Endothelial cell of umbilical vein (primary cell): ENCODE measurements around the gene RPS14. TPM values are rescaled to one million over a fixed set of nuclear protein-coding genes. Genes with fewer than 3 reads are reported as not detected.
A peak's percentile ranks its signal among the peaks of the same experiment; 100 is the strongest.

Source experiments
- BruUV-seq: library from RNA; stranded (reverse); fragments of 400-500 nt; replicated peaks from 2 replicates; lab custom pipeline; 2021; lab: Mats Ljungman, UMichigan
- CTCF ChIA-PET: fragments of 300-600, 350-600 bp; sonication (Branson Sonifier 250); formaldehyde crosslinking; loops from one replicate; lab custom pipeline; 2021; ENCODE audit warnings: antibody characterized with exemption, inconsistent platforms; lab: Charles Lee
- POLR2A ChIA-PET: fragments of 300-600, 350-600 bp; sonication (Branson Sonifier 250); formaldehyde crosslinking; loops from one replicate; lab custom pipeline; 2021; ENCODE audit warnings: antibody characterized with exemption, inconsistent platforms; lab: Charles Lee
- DNase-seq: peaks from one replicate; pipeline ENCODE4 v3.0.0-alpha.2; 2011; ENCODE audit warnings: low read depth, low spot score
- FAIRE-seq: peaks from 2 replicates; lab custom pipeline; 2011; peaks lifted over from hg19 to GRCh38; lab: Jason Lieb, UNC
- H2AFZ ChIP-seq: 2 replicates; pipeline ENCODE4 v1.6.0; 2012; ENCODE audit warnings: low read depth, low read length, control low read depth, inconsistent platforms
- H3K27ac ChIP-seq: 2 replicates; pipeline ENCODE4 v1.5.1; 2011; ENCODE audit warnings: low read depth, mild to moderate bottlenecking, control low read depth, low read length, moderate library complexity; ENCODE audit not compliant: insufficient read depth
- H3K27me3 ChIP-seq, 2 experiments: 2 replicates each; pipeline versions ENCODE4 v1.6.0 to v1.6.1; 2011; ENCODE audit warnings: low read length in 2 of 2, mixed read lengths in 1 of 2; ENCODE audit not compliant: control insufficient read depth in 2 of 2, insufficient read depth in 2 of 2
- H3K36me3 ChIP-seq, 2 experiments: 2 replicates in 1 of 2; 3 replicates in 1 of 2; pipeline ENCODE4 v1.5.1; 2011; ENCODE audit warnings: low read length in 2 of 2, mild to moderate bottlenecking in 1 of 2, moderate library complexity in 1 of 2; ENCODE audit not compliant: control insufficient read depth in 2 of 2, insufficient read depth in 2 of 2; ENCODE audit errors: extremely low read depth in 1 of 2
- H3K4me1 ChIP-seq: 3 replicates; pipeline ENCODE4 v1.5.1; 2011; ENCODE audit warnings: mild to moderate bottlenecking, low read length; ENCODE audit not compliant: control insufficient read depth, insufficient read depth; ENCODE audit errors: extremely low read depth
- H3K4me2 ChIP-seq: 2 replicates; pipeline ENCODE4 v1.6.1; 2011; ENCODE audit warnings: low read length, control low read depth, mixed read lengths; ENCODE audit not compliant: insufficient read depth
- H3K4me3 ChIP-seq, 3 experiments: fragments of 200-600 bp in 1 of 3; sonication (generic), shearing (Covaris generic) in 1 of 3; replicated peaks in 1 of 3; 2 replicates each; pipeline ENCODE4 v1.5.1; 2011 to 2016; ENCODE audit warnings: control low read depth in 3 of 3, low read length in 3 of 3, mild to moderate bottlenecking in 2 of 3, inconsistent platforms in 1 of 3, low read depth in 1 of 3, moderate library complexity in 1 of 3; ENCODE audit not compliant: insufficient read depth in 1 of 3
- H3K79me2 ChIP-seq: 2 replicates; pipeline ENCODE4 v1.6.0; 2012; ENCODE audit warnings: low read length, inconsistent platforms; ENCODE audit not compliant: control insufficient read depth, insufficient read depth
- H3K9ac ChIP-seq: replicated peaks from 2 replicates; pipeline ENCODE3; 2011; ENCODE audit warnings: low read length, control low read depth; ENCODE audit not compliant: insufficient read depth; ENCODE audit errors: extremely low read depth
- H3K9me1 ChIP-seq: replicated peaks from 3 replicates; pipeline ENCODE4 v1.6.0; 2011; ENCODE audit warnings: mild to moderate bottlenecking, low read length; ENCODE audit not compliant: control insufficient read depth, insufficient read depth; ENCODE audit errors: extremely low read depth
- H3K9me3 ChIP-seq: replicated peaks from 2 replicates; pipeline ENCODE4 v1.5.1; 2012; ENCODE audit warnings: low read length, inconsistent platforms; ENCODE audit not compliant: control insufficient read depth, insufficient read depth
- H4K20me1 ChIP-seq: replicated peaks from 2 replicates; pipeline ENCODE3; 2011; ENCODE audit warnings: mild to moderate bottlenecking, low read length; ENCODE audit not compliant: control insufficient read depth, insufficient read depth; ENCODE audit errors: extremely low read depth
- EZH2 ChIP-seq: IDR thresholded peaks from 2 replicates; pipeline ENCODE4 v1.6.1; 2012; ENCODE audit warnings: borderline replicate concordance, low read depth, mild to moderate bottlenecking, moderate library complexity, low read length, inconsistent platforms; ENCODE audit not compliant: severe bottlenecking
- FOS ChIP-seq: IDR thresholded peaks from 2 replicates; pipeline ENCODE4 v1.6.1; 2011; ENCODE audit warnings: mild to moderate bottlenecking, low read length, moderate library complexity, borderline replicate concordance; ENCODE audit not compliant: insufficient read depth
- GATA2 ChIP-seq: IDR thresholded peaks from 2 replicates; pipeline ENCODE4 v1.7.0; 2011; ENCODE audit warnings: low read depth, mild to moderate bottlenecking, moderate library complexity, mixed read lengths, low read length; ENCODE audit not compliant: insufficient read length, insufficient read depth
- JUN ChIP-seq: IDR thresholded peaks from 2 replicates; pipeline ENCODE4 v1.6.1; 2011; ENCODE audit warnings: borderline replicate concordance, low read depth; ENCODE audit not compliant: insufficient read length, insufficient read depth
- MYC ChIP-seq: IDR thresholded peaks from one replicate; pipeline ENCODE4 v1.6.1; 2011; ENCODE audit warnings: mild to moderate bottlenecking, low read depth, low read length
- POLR2A ChIP-seq: IDR thresholded peaks from 2 replicates; pipeline ENCODE4 v1.6.1; 2012; ENCODE audit warnings: low read depth, mild to moderate bottlenecking, control low read depth, low read length
- POLR2AphosphoS5 ChIP-seq: IDR thresholded peaks from 2 replicates; pipeline ENCODE4 v1.6.1; 2012; ENCODE audit warnings: low read depth, mild to moderate bottlenecking, control low read depth, low read length, moderate library complexity; ENCODE audit not compliant: insufficient read depth
- dilution Hi-C: fragments of 300-500 bp; cut with MboI; formaldehyde crosslinking; loops from one replicate; pipeline ENCODE4 v1.15.0; 2019; ENCODE audit warnings: low sequenced_read_pairs; ENCODE audit not compliant: extremely low pct_ligation_motif_present
- intact Hi-C: fragments of 100-400 bp; cut with micrococcal nuclease; formaldehyde crosslinking; loops from one replicate; pipeline ENCODE4 v1.10.0; 2022
- polyA plus RNA-seq, 4 experiments: library from polyadenylated mRNA; depleted of rRNA in 3 of 4; stranded (reverse) in 3 of 4; unstranded in 1 of 4; fragments of >200 nt; gene quantifications; 2 replicates each; pipeline versions ENCODE4 v1.2.1 to v1.2.3, GENCODE V29; 2011 to 2012; ENCODE audit warnings: missing spikeins in 1 of 4
- total RNA-seq: library from RNA; stranded (reverse); gene quantifications from 2 replicates; pipeline ENCODE4 v1.2.3, GENCODE V29; 2021
- TF ChIP-seq, protein P1 (sequence below), 2 donors: IDR thresholded peaks; 1 replicate in 1 of 2; 2 replicates in 1 of 2; pipeline ENCODE4 v1.5.1; 2011; ENCODE audit warnings: low read length in 2 of 2, mild to moderate bottlenecking in 2 of 2, moderate library complexity in 2 of 2, control low read depth in 1 of 2, inconsistent platforms in 1 of 2, low read depth in 1 of 2; ENCODE audit not compliant: insufficient read depth in 1 of 2; ENCODE audit errors: extremely low read depth in 1 of 2
- TF ChIP-seq, protein P2 (sequence below): IDR thresholded peaks from 2 replicates; pipeline ENCODE4 v1.6.1; 2011; ENCODE audit not compliant: insufficient read depth, insufficient read length

Gene RPS14
- total and polyA plus RNA-seq, 2 donors (not counting 3 experiments of a cell fraction or from before 2014, with no cell fraction given), result 1,852 to 5,521 TPM

DNA sequence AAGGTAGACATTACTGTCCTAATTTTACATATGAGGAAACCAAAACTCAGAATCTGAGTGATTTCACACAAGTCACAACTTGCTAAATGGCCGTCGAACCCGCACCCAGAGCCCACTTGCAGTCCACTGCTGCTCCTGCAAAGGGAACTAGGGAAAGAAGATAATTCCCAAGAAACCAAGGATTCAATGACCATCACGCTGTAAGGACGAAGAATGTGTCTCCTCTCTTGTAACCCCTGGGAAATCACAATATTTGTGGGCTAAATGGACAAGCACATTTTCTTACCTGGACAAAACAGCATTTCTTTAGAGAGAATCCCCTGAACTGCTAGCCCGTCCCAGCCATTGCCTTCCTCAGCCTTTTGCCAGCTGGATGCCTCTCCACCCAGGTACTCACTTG, 2.4 kb downstream of the RPS14 start:
- peaks cover 43% of the 10 kb centered on the region in 2 experiments for H3K36me3 ChIP-seq
- no peaks in the 10 kb centered on the region for H3K9me3 ChIP-seq
- peak overlapping the region; percentile 95 for H3K4me2 ChIP-seq
- no TSS peak for BruUV-seq
- no peaks in the 10 kb centered on the region for H3K9me1 ChIP-seq
- no peak overlapping the region for H3K4me3 ChIP-seq
- DNase-seq (no peak), FAIRE-seq (peak; percentile 28)
- TF ChIP-seq FOS (no peak), EZH2 (no peak), POLR2AphosphoS5 (peak; percentile 3)
- dilution Hi-C loops, result no loop called here
- CTCF ChIA-PET, result interaction anchor here (1.1 kb wide), 1 partner anchor 11 kb away, joined by 3 read pairs; no protein-coding TSS in a partner anchor
- no peak overlapping the region for H2AFZ ChIP-seq
- H3K27me3 ChIP-seq, result no peaks in the 10 kb centered on the region
- no peak overlapping the region for H3K9ac ChIP-seq
- H3K79me2 ChIP-seq, result peaks cover 41% of the 10 kb centered on the region
- intact Hi-C loops, result no loop called here
- POLR2A ChIA-PET, result interaction anchor here (0.6 kb wide), 1 partner anchor 11 kb away, joined by 3 read pairs; no protein-coding TSS in a partner anchor
- H3K27ac ChIP-seq, result no peak overlapping the region
- H3K4me1 ChIP-seq, result peaks cover 21% of the 10 kb centered on the region
- peaks cover 4% of the 10 kb centered on the region for H4K20me1 ChIP-seq

DNA sequence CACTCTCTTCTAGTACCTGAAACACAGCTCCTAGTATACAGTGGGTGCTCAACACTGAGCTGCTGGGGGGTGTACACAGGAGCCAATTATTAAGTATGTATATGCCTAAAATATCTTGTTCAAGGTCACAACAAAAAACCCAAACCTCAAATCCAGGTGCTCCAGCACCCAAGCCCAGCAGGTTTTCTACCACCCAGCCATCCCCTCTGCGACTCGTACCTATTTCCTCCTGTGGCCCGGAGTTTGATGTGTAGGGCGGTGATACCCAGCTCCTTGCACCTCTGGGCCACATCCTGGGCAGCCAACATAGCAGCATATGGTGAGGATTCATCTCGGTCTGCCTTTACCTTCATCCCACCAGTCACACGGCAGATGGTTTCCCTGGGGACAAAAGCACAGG, 3.0 kb downstream of the RPS14 start:
- TF ChIP-seq MYC (no peak), FOS (no peak), EZH2 (no peak), POLR2AphosphoS5 (no peak), POLR2A (no peak), GATA2 (no peak), JUN (no peak)
- TF ChIP-seq, protein P1, sequence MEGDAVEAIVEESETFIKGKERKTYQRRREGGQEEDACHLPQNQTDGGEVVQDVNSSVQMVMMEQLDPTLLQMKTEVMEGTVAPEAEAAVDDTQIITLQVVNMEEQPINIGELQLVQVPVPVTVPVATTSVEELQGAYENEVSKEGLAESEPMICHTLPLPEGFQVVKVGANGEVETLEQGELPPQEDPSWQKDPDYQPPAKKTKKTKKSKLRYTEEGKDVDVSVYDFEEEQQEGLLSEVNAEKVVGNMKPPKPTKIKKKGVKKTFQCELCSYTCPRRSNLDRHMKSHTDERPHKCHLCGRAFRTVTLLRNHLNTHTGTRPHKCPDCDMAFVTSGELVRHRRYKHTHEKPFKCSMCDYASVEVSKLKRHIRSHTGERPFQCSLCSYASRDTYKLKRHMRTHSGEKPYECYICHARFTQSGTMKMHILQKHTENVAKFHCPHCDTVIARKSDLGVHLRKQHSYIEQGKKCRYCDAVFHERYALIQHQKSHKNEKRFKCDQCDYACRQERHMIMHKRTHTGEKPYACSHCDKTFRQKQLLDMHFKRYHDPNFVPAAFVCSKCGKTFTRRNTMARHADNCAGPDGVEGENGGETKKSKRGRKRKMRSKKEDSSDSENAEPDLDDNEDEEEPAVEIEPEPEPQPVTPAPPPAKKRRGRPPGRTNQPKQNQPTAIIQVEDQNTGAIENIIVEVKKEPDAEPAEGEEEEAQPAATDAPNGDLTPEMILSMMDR (IDR thresholded peaks at IDR 0.05; ENCODE audit: extremely low read depth in 1 of 2, insufficient read depth in 1 of 2, low read depth in 1 of 2, low read length in 2 of 2), result no peak
- TF ChIP-seq, protein P2, sequence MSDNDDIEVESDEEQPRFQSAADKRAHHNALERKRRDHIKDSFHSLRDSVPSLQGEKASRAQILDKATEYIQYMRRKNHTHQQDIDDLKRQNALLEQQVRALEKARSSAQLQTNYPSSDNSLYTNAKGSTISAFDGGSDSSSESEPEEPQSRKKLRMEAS, result no peak
- Histone ChIP-seq H2AFZ (no peak overlapping the region), H3K79me2 (peaks cover 41% of the 10 kb centered on the region), H3K36me3 (peaks cover 43% of the 10 kb centered on the region in 2 experiments), H4K20me1 (peaks cover 4% of the 10 kb centered on the region), H3K9ac (no peak overlapping the region), H3K9me3 (no peaks in the 10 kb centered on the region), H3K27me3 (no peaks in the 10 kb centered on the region), H3K4me2 (no peak overlapping the region), H3K4me3 (no peak overlapping the region), H3K9me1 (no peaks in the 10 kb centered on the region), H3K4me1 (peaks cover 27% of the 10 kb centered on the region), H3K27ac (no peak overlapping the region)
- FAIRE-seq (no peak), DNase-seq (no peak)
- ChIA-PET POLR2A (no interaction called here), CTCF (interaction anchor here (1.1 kb wide), 1 partner anchor 10 kb away, joined by 3 read pairs; no protein-coding TSS in a partner anchor)
- intact Hi-C loops, result no loop called here
- no TSS peak for BruUV-seq
- dilution Hi-C loops, result no loop called here
